Measurements from ENCODE around the gene ATXN7. TPM values are rescaled to one million over a fixed set of nuclear protein-coding genes. Genes with fewer than 3 reads are reported as not detected.

Gene ATXN7
- total RNA-seq, 1 donor from 2014 or later: 28.7 TPM

- H3K4me3 Mint-ChIP-seq: no peak overlapping the region
- peaks cover 37% of the 10 kb centered on the region for H3K4me1 Mint-ChIP-seq
- no peaks in the 10 kb centered on the region for H3K9me3 Mint-ChIP-seq
- H3K27me3 Mint-ChIP-seq (ENCODE audit: low read depth): no peaks in the 10 kb centered on the region
- no peak overlapping the region for H3K27ac Mint-ChIP-seq
- DNase-seq (ENCODE audit: low spot score in 2 of 2, unreplicated experiment in 2 of 2): no peak
- no peaks in the 10 kb centered on the region for H3K36me3 Mint-ChIP-seq
- peak; percentile 78 for TF ChIP-seq CTCF (IDR thresholded peaks at IDR 0.05; ENCODE audit: unreplicated experiment)
Observed at GRCh38 chr3:63961891-63962290, 98.2 kb downstream of the ATXN7 start.

- no peak for DNase-seq (ENCODE audit: low spot score in 2 of 2, unreplicated experiment in 2 of 2)
- Mint-ChIP-seq H3K36me3 (no peaks in the 10 kb centered on the region), H3K9me3 (no peaks in the 10 kb centered on the region), H3K27ac (no peak overlapping the region), H3K4me3 (no peak overlapping the region), H3K27me3 (ENCODE audit: low read depth) (no peaks in the 10 kb centered on the region), H3K4me1 (peaks cover 44% of the 10 kb centered on the region)
- no peak for TF ChIP-seq CTCF (IDR thresholded peaks at IDR 0.05; ENCODE audit: unreplicated experiment)
Observed at GRCh38 chr3:63963496-63963895, 99.8 kb downstream of the ATXN7 start.

- no peaks in the 10 kb centered on the region for H3K27me3 Mint-ChIP-seq (ENCODE audit: low read depth)
- no peaks in the 10 kb centered on the region for H3K36me3 Mint-ChIP-seq
- H3K4me1 Mint-ChIP-seq: peaks cover 53% of the 10 kb centered on the region
- no peak overlapping the region for H3K4me3 Mint-ChIP-seq
- no peak for DNase-seq (ENCODE audit: low spot score in 2 of 2, unreplicated experiment in 2 of 2)
- H3K27ac Mint-ChIP-seq: peak overlapping the region; percentile 72
- no peaks in the 10 kb centered on the region for H3K9me3 Mint-ChIP-seq
- TF ChIP-seq CTCF (IDR thresholded peaks at IDR 0.05; ENCODE audit: unreplicated experiment): no peak
Observed at GRCh38 chr3:63964681-63965485, 101.2 kb downstream of the ATXN7 start.

DNA sequence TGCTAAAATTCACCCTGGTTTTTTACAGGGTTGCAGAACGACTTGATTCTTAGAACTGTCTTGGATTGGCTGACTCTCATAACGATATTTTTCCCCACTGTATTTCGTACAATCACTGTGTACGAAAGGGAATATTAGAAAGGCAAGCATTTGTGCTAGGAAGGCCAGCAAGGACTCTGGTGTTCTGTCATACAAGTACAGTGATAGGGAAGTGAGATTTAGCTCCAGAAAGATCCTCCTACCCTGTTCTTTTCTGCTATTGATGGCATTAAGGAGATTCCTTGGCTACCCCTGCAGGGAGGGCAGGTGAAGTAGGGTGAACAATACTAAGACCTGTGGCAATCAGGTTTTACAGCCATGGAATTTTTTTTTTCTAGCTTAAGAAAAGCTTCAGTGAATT is 102.3 kb downstream of the ATXN7 start:
- Mint-ChIP-seq H3K4me1 (peaks cover 58% of the 10 kb centered on the region), H3K27ac (no peak overlapping the region), H3K4me3 (no peak overlapping the region), H3K9me3 (no peaks in the 10 kb centered on the region), H3K36me3 (no peaks in the 10 kb centered on the region), H3K27me3 (ENCODE audit: low read depth) (no peaks in the 10 kb centered on the region)
- no peak for DNase-seq (ENCODE audit: low spot score in 2 of 2, unreplicated experiment in 2 of 2)
- TF ChIP-seq CTCF (IDR thresholded peaks at IDR 0.05; ENCODE audit: unreplicated experiment): no peak

DNA sequence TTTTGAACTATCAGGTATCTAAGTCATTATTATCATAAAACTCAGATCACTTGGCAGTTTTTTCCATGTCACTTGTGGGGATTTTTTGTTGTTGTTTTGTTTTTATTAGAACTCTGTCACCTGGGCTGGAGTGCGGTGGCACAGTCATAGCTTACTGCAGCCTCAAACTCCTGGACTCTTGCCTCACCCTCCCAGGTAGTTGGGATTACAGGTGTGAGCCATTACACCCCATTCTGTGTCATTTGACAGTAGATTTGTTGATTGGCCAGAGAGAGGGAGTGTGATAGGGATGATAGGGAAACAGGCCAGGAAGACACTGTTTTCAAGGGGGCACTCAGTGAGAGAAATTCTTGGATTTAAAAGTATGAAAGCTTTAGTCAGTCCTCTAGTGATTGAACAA is 103.2 kb downstream of the ATXN7 start:
- H3K9me3 Mint-ChIP-seq: no peaks in the 10 kb centered on the region
- no peak for DNase-seq (ENCODE audit: low spot score in 2 of 2, unreplicated experiment in 2 of 2)
- H3K4me1 Mint-ChIP-seq: peaks cover 65% of the 10 kb centered on the region
- no peaks in the 10 kb centered on the region for H3K27me3 Mint-ChIP-seq (ENCODE audit: low read depth)
- no peak for TF ChIP-seq CTCF (IDR thresholded peaks at IDR 0.05; ENCODE audit: unreplicated experiment)
- no peaks in the 10 kb centered on the region for H3K36me3 Mint-ChIP-seq
- H3K27ac Mint-ChIP-seq: peak overlapping the region; percentile 36
- H3K4me3 Mint-ChIP-seq: no peak overlapping the region
